HepG2 (cell line): Measurements from ENCODE around the gene CDH13. TPM values are rescaled to one million over a fixed set of nuclear protein-coding genes. Genes with fewer than 3 reads are reported as not detected.
A peak's percentile ranks its signal among the peaks of the same experiment; 100 is the strongest.

Experiments used
- ATAC-seq: fragments of 200-7000 bp; cut with Tn5 transposase; 3 replicates; pipeline ENCODE4 v1.9.1; 2020; ENCODE audit warnings: mild to moderate bottlenecking, moderate library complexity
- BruUV-seq: library from RNA; stranded (reverse); fragments of 400-500 nt; replicated peaks from 2 replicates; lab custom pipeline; 2021; lab: Mats Ljungman, UMichigan
- CTCF ChIA-PET: fragments of 300-600 bp; formaldehyde crosslinking; extraction: SDS; loops from one replicate; lab custom pipeline; 2021; ENCODE audit warnings: low total read pairs, inconsistent platforms, low intra/inter-chr PET ratio; lab: Yijun Ruan, JAX
- POLR2A ChIA-PET: fragments of 350-600 bp; sonication (Branson Sonifier 250); formaldehyde crosslinking; loops from one replicate; lab custom pipeline; 2020; ENCODE audit warnings: antibody characterized with exemption, inconsistent platforms; lab: Yijun Ruan, JAX
- DNase-seq: peaks from one replicate; pipeline ENCODE4 v3.0.0-alpha.2; 2015; ENCODE audit warnings: low spot score
- FAIRE-seq: peaks from 3 replicates; lab custom pipeline; 2011; peaks lifted over from hg19 to GRCh38; lab: Jason Lieb, UNC
- H2AFZ ChIP-seq: one replicate; pipeline ENCODE4 v1.6.1; 2011; ENCODE audit warnings: low read length, inconsistent platforms
- H3K27ac ChIP-seq: fragments of 300-600 bp; 3 replicates; pipeline ENCODE4 v1.8.0; 2011; ENCODE audit warnings: mixed run types, mild to moderate bottlenecking, mixed read lengths, low read length, inconsistent platforms; ENCODE audit not compliant: insufficient read depth; ENCODE audit errors: extremely low read length
- H3K27me3 ChIP-seq, 2 experiments: fragments of 200-600 bp in 1 of 2; 2 replicates in 1 of 2; 3 replicates in 1 of 2; pipeline versions ENCODE4 v1.6.0 to v1.8.0; 2011; ENCODE audit warnings: low read length in 2 of 2, mild to moderate bottlenecking in 2 of 2, moderate library complexity in 2 of 2, inconsistent platforms in 1 of 2; ENCODE audit not compliant: insufficient read depth in 2 of 2, control insufficient read depth in 1 of 2
- H3K36me3 ChIP-seq, 2 experiments: fragments of 200-600 bp in 1 of 2; replicated peaks in 1 of 2; 2 replicates in 1 of 2; 3 replicates in 1 of 2; pipeline versions ENCODE4 v1.5.1 to v1.8.0; 2011; ENCODE audit warnings: low read length in 2 of 2, inconsistent platforms in 1 of 2; ENCODE audit not compliant: insufficient read depth in 2 of 2, control insufficient read depth in 1 of 2
- H3K4me1 ChIP-seq: 2 replicates; pipeline ENCODE4 v1.5.1; 2012; ENCODE audit warnings: low read length, inconsistent platforms; ENCODE audit not compliant: insufficient read depth
- H3K4me2 ChIP-seq: 2 replicates; pipeline ENCODE4 v1.6.0; 2011; ENCODE audit warnings: low read depth, low read length, inconsistent platforms
- H3K4me3 ChIP-seq, 3 experiments: fragments of 200-600 bp in 1 of 3; sonication (generic), shearing (Covaris generic) in 1 of 3; replicated peaks in 1 of 3; 2 replicates each; pipeline ENCODE4 v1.5.1; 2011 to 2016; ENCODE audit warnings: low read length in 3 of 3, inconsistent platforms in 2 of 3, low read depth in 2 of 3, mild to moderate bottlenecking in 2 of 3, control low read depth in 1 of 3, mixed read lengths in 1 of 3; ENCODE audit not compliant: insufficient read depth in 1 of 3
- H3K79me2 ChIP-seq: one replicate; pipeline ENCODE4 v1.6.1; 2011; ENCODE audit warnings: low read length, inconsistent platforms; ENCODE audit not compliant: insufficient read depth
- H3K9ac ChIP-seq: 2 replicates; pipeline ENCODE4 v1.6.0; 2011; ENCODE audit warnings: mild to moderate bottlenecking, low read depth, low read length, inconsistent platforms; ENCODE audit not compliant: insufficient read depth
- H3K9me3 ChIP-seq: 2 replicates; pipeline ENCODE4 v1.5.1; 2012; ENCODE audit warnings: mild to moderate bottlenecking, low read length
- H4K20me1 ChIP-seq: 2 replicates; pipeline ENCODE4 v1.6.0; 2011; ENCODE audit warnings: inconsistent platforms, mild to moderate bottlenecking, low read length, moderate library complexity; ENCODE audit not compliant: insufficient read depth
- ATF7 ChIP-seq, 2 experiments: fragments of 450-650 bp in 1 of 2; sonication (generic) in 1 of 2; formaldehyde crosslinking in 1 of 2; IDR thresholded peaks; 2 replicates each; pipeline versions ENCODE4 v1.4.0 to v1.6.1; 2016 to 2020; ENCODE audit warnings: antibody characterized with exemption in 1 of 2, mild to moderate bottlenecking in 1 of 2, missing genetic modification reagents in 1 of 2
- CREB1 ChIP-seq, 2 experiments: fragments of 450-650 bp in 1 of 2; IDR thresholded peaks; 2 replicates each; pipeline ENCODE4 v1.6.1; 2016 to 2017; ENCODE audit warnings: control low read depth in 1 of 2, mild to moderate bottlenecking in 1 of 2, missing compliant biosample characterization in 1 of 2, missing genetic modification characterization in 1 of 2
- E2F1 ChIP-seq: sonication (generic); formaldehyde crosslinking; IDR thresholded peaks from 2 replicates; pipeline ENCODE4 v1.5.0; 2020; ENCODE audit warnings: missing genetic modification reagents
- KDM5A ChIP-seq: fragments of 200-600 bp; sonication (generic); IDR thresholded peaks from 2 replicates; pipeline ENCODE4 v1.7.0; 2018; ENCODE audit warnings: antibody characterized with exemption, mild to moderate bottlenecking, low read length, borderline replicate concordance
- NR2F1 ChIP-seq, 2 experiments: fragments of 450-650 bp in 1 of 2; formaldehyde crosslinking in 1 of 2; IDR thresholded peaks; 2 replicates each; pipeline versions ENCODE4 v1.5.0 to v1.6.1; 2016 to 2020; ENCODE audit warnings: mild to moderate bottlenecking in 1 of 2, missing compliant biosample characterization in 1 of 2, missing genetic modification reagents in 1 of 2, moderate library complexity in 1 of 2
- PRDM15 ChIP-seq: sonication (generic); formaldehyde crosslinking; IDR thresholded peaks from 2 replicates; pipeline ENCODE4 v1.4.0; 2020; ENCODE audit warnings: missing genetic modification reagents
- WGBS: methylation state at CpG from one replicate; pipeline ENCODE4 v1.1.6; 2017; ENCODE audit warnings: low lambda C conversion rate; 5-methylcytosine and 5-hydroxymethylcytosine counted together
- in situ Hi-C: cut with HindIII; loops from 2 replicates; pipeline ENCODE4 v1.10.0; 2017; ENCODE audit warnings: low pct_unique_long_range_greater_than_20kb; ENCODE audit not compliant: extremely low pct_ligation_motif_present
- intact Hi-C: fragments of 100-400 bp; cut with micrococcal nuclease; formaldehyde crosslinking; loops from one replicate; pipeline ENCODE4 v1.10.0; 2022; ENCODE audit not compliant: unreplicated experiment
- polyA plus RNA-seq, 8 experiments: library from polyadenylated mRNA; depleted of rRNA in 3 of 8; stranded (reverse) in 7 of 8; unstranded in 1 of 8; fragments of >200 nt; fragmentation: Illumina TruSeq in 4 of 8; extraction: Trizol in 4 of 8; gene quantifications; 2 replicates each; pipeline versions ENCODE4 v1.2.1 to v1.2.3, GENCODE V29; 2011 to 2016; ENCODE audit warnings: low read depth in 4 of 8, missing spikeins in 1 of 8, mixed read lengths in 1 of 8; ENCODE audit not compliant: insufficient read depth in 1 of 8
- total RNA-seq, 5 experiments: library from RNA; depleted of rRNA; stranded (reverse); fragments of >200 nt; fragmentation: Illumina TruSeq; extraction: Trizol; gene quantifications; 2 replicates each; pipeline ENCODE4 v1.2.3, GENCODE V29; 2016; ENCODE audit warnings: low read depth in 1 of 5
- TF ChIP-seq, protein P1 (sequence below): IDR thresholded peaks from 2 replicates; pipeline ENCODE4 v1.6.1; 2012; ENCODE audit warnings: low read length, improper control_type of control experiment

CDH13 gene
- total and polyA plus RNA-seq, 2 of the 13 experiments (the other 11 are each of a cell fraction or from before 2014, with no cell fraction given) = not detected

DNA sequence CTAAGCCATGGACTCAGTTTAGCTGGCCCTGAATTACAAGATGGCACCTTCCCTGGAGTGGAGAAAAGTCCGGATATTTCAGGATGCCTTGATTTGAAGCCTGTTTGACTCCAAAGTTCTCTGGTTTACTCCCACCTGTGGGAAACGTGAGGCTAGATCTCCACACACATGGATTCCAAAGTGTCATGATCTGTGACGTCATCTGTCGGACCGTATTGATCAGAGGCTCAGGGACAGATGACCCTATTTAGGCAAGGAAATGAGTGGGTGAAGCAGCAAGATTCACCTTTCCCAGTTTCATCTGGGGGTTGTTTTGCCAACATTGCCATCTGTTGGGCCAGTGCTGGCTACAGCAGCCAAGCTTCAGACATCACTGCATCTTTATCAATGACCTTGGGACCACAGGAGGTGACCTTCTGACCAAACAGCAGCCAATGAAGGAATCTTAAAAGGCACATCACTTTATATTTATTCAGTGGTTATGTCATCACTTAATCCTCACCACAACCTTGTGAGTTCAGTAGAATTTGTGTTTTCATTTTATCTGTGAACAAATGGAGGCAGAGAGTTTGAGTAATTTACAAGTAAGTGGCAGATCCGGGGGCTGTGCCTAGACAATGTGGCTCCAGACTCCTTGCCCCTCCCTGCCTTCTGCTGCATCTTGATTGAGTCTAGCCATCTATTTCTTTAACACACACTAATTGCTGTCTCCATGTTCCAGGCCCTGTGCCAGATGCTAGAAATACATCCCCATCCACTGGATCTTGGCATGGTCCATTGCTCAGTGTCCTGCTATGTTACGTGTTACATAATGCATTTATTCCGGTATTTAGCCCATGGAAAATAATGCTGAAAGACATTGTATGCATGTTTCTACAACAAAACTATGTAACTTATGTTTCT, 1.5 kb upstream of the CDH13 start:
- Histone ChIP-seq H3K9me3 (no peaks in the 10 kb centered on the region), H3K27ac (no peak overlapping the region), H3K9ac (no peak overlapping the region), H3K79me2 (no peaks in the 10 kb centered on the region), H3K4me3 (no peak overlapping the region), H3K4me1 (no peaks in the 10 kb centered on the region), H3K36me3 (no peaks in the 10 kb centered on the region)
- ATAC-seq = no peak
- in situ Hi-C loops = no loop called here
- POLR2A ChIA-PET = no interaction called here
- no peak for FAIRE-seq
- CTCF ChIA-PET = no interaction called here
- DNase-seq = no peak
- TF ChIP-seq KDM5A (no peak), CREB1 (IDR thresholded peaks at IDR 0.05) (peak; percentile 99), CREB1 (CRISPR knock-in tag; IDR thresholded peaks at IDR 0.05) (no peak), ATF7 (IDR thresholded peaks at IDR 0.05) (peak; percentile 96), ATF7 (CRISPR knock-in tag; IDR thresholded peaks at IDR 0.05) (no peak)
- TF ChIP-seq, all 625 proteins: peak for 2
- 21% methylated on average over 8 of the region's 8 CpGs for WGBS
- Histone ChIP-seq H4K20me1 (no peaks in the 10 kb centered on the region), H2AFZ (no peak overlapping the region), H3K27me3 (peaks cover 9 to 43% of the 10 kb centered on the region in 2 experiments; a peak in 4 of 5 replicates), H3K4me2 (no peak overlapping the region)
- intact Hi-C loops = no loop called here
- BruUV-seq = no TSS peak

- Histone ChIP-seq H3K4me1 (no peaks in the 10 kb centered on the region), H3K4me3 (no peak overlapping the region), H3K9ac (no peak overlapping the region), H4K20me1 (no peaks in the 10 kb centered on the region), H3K9me3 (no peaks in the 10 kb centered on the region), H3K79me2 (no peaks in the 10 kb centered on the region), H3K4me2 (no peak overlapping the region), H3K36me3 (no peaks in the 10 kb centered on the region), H2AFZ (no peak overlapping the region), H3K27ac (no peak overlapping the region), H3K27me3 (peaks cover 9 to 43% of the 10 kb centered on the region in 2 experiments; a peak in 4 of 5 replicates)
- DNase-seq (no peak), FAIRE-seq (no peak), ATAC-seq (no peak)
- 31% methylated on average over 13 of the region's 13 CpGs for WGBS
- in situ Hi-C loops = no loop called here
- BruUV-seq = no TSS peak
- intact Hi-C loops = no loop called here
- ChIA-PET CTCF (no interaction called here), POLR2A (no interaction called here)
- no peak for TF ChIP-seq NR2F1 (CRISPR knock-in tag; IDR thresholded peaks at IDR 0.05)
- no peak for TF ChIP-seq PRDM15 (CRISPR knock-in tag)
- TF ChIP-seq E2F1 (CRISPR knock-in tag) = no peak
- TF ChIP-seq, protein P1, sequence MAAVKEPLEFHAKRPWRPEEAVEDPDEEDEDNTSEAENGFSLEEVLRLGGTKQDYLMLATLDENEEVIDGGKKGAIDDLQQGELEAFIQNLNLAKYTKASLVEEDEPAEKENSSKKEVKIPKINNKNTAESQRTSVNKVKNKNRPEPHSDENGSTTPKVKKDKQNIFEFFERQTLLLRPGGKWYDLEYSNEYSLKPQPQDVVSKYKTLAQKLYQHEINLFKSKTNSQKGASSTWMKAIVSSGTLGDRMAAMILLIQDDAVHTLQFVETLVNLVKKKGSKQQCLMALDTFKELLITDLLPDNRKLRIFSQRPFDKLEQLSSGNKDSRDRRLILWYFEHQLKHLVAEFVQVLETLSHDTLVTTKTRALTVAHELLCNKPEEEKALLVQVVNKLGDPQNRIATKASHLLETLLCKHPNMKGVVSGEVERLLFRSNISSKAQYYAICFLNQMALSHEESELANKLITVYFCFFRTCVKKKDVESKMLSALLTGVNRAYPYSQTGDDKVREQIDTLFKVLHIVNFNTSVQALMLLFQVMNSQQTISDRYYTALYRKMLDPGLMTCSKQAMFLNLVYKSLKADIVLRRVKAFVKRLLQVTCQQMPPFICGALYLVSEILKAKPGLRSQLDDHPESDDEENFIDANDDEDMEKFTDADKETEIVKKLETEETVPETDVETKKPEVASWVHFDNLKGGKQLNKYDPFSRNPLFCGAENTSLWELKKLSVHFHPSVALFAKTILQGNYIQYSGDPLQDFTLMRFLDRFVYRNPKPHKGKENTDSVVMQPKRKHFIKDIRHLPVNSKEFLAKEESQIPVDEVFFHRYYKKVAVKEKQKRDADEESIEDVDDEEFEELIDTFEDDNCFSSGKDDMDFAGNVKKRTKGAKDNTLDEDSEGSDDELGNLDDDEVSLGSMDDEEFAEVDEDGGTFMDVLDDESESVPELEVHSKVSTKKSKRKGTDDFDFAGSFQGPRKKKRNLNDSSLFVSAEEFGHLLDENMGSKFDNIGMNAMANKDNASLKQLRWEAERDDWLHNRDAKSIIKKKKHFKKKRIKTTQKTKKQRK = no peak
Observed at GRCh38 chr16:82628088-82628423, 1.3 kb downstream of the CDH13 start.
